Measurements from ENCODE around the gene MAP3K1. TPM values are rescaled to one million over a fixed set of nuclear protein-coding genes. Genes with fewer than 3 reads are reported as not detected.

MAP3K1 gene
- total and polyA plus RNA-seq, 9 of the 15 experiments (the other 6 are each of a cell fraction or from before 2014, with no cell fraction given) = 3.9 to 13.9 (median 7.5) TPM

DNA sequence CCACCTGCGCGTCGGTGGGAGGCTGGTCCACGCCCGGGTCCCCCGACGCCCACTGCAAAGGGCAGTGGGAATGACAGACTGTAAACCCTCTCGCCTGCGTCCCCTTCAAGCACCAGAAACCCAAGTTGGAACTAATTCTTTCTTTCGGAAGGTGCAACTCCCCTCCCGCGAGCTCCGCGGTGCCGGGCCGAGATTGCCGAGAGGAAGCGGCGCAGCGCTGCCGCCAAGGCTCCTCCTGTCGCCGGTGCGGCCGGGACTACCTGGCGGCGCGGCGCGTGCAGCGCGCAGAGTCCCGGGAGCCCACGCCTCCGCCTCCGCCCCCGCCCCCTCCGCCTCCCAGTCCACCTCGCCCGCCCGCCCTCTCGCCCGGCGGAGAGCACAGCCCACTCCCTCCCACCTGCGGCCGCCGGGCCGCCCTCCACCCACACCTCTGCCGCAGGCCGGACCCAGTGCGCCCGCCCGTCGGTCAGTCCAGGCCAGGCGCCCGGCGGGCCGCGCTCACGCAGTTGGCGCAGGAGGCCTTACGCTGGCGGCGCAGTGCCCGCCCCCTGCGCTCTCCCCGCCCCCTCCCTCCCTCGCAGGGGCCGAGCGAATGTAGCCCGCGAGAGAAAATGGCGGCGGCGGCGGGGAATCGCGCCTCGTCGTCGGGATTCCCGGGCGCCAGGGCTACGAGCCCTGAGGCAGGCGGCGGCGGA is at the start of gene MAP3K1 (continued):
- TF ChIP-seq ZNF592 (IDR thresholded peaks at IDR 0.05) = no peak
- TF ChIP-seq, protein P1, sequence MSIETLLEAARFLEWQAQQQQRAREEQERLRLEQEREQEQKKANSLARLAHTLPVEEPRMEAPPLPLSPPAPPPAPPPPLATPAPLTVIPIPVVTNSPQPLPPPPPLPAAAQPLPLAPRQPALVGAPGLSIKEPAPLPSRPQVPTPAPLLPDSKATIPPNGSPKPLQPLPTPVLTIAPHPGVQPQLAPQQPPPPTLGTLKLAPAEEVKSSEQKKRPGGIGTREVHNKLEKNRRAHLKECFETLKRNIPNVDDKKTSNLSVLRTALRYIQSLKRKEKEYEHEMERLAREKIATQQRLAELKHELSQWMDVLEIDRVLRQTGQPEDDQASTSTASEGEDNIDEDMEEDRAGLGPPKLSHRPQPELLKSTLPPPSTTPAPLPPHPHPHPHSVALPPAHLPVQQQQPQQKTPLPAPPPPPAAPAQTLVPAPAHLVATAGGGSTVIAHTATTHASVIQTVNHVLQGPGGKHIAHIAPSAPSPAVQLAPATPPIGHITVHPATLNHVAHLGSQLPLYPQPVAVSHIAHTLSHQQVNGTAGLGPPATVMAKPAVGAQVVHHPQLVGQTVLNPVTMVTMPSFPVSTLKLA (conservative IDR thresholded peaks at IDR 0.05) = peak in 1 of 2 experiments; percentile 58; a peak in 1 of 4 replicates
- TF ChIP-seq ETS1 (conservative IDR thresholded peaks at IDR 0.05; ENCODE audit: control insufficient read depth, low read depth, low read length) = peak; percentile 14; the same call in 1 of the 2 replicates
- peak; percentile 54 for TF ChIP-seq L3MBTL2 (IDR thresholded peaks at IDR 0.05)
- TF ChIP-seq U2AF2 (optimal IDR thresholded peaks at IDR 0.05; ENCODE audit: low read depth, low read length) = no peak
- peak; percentile 84 for TF ChIP-seq VEZF1 (CRISPR knock-in tag; IDR thresholded peaks at IDR 0.05)
- TF ChIP-seq, protein P2, sequence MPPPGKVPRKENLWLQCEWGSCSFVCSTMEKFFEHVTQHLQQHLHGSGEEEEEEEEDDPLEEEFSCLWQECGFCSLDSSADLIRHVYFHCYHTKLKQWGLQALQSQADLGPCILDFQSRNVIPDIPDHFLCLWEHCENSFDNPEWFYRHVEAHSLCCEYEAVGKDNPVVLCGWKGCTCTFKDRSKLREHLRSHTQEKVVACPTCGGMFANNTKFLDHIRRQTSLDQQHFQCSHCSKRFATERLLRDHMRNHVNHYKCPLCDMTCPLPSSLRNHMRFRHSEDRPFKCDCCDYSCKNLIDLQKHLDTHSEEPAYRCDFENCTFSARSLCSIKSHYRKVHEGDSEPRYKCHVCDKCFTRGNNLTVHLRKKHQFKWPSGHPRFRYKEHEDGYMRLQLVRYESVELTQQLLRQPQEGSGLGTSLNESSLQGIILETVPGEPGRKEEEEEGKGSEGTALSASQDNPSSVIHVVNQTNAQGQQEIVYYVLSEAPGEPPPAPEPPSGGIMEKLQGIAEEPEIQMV (tag; conservative IDR thresholded peaks at IDR 0.05; ENCODE audit: low read depth) = no peak
- no peak for TF ChIP-seq WHSC1 (IDR thresholded peaks at IDR 0.05; ENCODE audit: low read length)
- TF ChIP-seq CTBP1 (IDR thresholded peaks at IDR 0.05; ENCODE audit: borderline replicate concordance) = peak; percentile 82
- TF ChIP-seq RBFOX2 (IDR thresholded peaks at IDR 0.05; ENCODE audit: low read depth, low read length) = peak; percentile 78
- TF ChIP-seq, protein P3, sequence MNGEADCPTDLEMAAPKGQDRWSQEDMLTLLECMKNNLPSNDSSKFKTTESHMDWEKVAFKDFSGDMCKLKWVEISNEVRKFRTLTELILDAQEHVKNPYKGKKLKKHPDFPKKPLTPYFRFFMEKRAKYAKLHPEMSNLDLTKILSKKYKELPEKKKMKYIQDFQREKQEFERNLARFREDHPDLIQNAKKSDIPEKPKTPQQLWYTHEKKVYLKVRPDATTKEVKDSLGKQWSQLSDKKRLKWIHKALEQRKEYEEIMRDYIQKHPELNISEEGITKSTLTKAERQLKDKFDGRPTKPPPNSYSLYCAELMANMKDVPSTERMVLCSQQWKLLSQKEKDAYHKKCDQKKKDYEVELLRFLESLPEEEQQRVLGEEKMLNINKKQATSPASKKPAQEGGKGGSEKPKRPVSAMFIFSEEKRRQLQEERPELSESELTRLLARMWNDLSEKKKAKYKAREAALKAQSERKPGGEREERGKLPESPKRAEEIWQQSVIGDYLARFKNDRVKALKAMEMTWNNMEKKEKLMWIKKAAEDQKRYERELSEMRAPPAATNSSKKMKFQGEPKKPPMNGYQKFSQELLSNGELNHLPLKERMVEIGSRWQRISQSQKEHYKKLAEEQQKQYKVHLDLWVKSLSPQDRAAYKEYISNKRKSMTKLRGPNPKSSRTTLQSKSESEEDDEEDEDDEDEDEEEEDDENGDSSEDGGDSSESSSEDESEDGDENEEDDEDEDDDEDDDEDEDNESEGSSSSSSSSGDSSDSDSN (IDR thresholded peaks at IDR 0.05; ENCODE audit: borderline replicate concordance in 1 of 2, low read depth in 2 of 2, low read length in 2 of 2) = 0 out of 4 replicates have a peak, but pooled peaks have one; percentile 43 to 47
- peak; percentile 62; the same call in 1 of the 2 replicates for TF ChIP-seq KAT7 (CRISPR knock-in tag; IDR thresholded peaks at IDR 0.05; ENCODE audit: borderline replicate concordance)
- TF ChIP-seq TAL1 (IDR thresholded peaks at IDR 0.05) = no peak
